ENCODE data around the gene MRPS25.

DNA sequence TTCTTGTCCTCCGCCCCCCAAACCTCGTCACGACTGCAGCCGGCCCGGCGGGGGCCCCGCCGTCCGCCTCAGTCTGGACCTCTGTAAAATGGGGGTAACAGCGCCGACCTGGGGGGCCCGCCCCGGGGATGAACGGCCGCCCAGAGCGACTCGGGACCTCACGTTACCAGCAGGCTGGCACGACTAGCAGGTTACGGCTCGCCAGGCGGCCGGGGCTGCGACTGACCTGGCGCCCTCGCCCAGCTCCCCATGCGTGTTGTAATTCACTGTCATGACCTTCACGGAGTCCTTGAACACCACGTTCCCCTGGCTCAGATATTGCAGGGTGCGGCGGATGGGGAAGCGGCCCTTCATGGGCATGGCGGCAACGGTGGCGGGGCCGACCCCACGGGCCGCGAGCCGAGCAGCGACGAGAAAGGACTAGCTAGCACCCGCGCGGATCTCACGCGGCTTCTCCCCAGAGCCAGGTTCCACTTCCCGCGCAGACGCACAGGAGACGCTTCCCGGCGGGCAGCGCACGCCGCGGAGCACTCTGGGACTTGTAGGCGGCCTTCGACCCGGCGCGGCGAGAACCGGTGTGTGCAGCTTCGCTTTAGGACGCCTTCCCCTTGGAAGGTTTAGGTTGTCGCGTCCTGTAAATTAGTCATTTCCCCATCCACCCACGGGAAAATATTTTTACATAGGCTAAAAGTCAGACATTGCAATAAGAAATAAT, at the start of gene MRPS25:
- TF ChIP-seq CTCF (IDR thresholded peaks at IDR 0.05; ENCODE audit: extremely low read depth in 1 of 2, insufficient read depth in 1 of 2, low read depth in 1 of 2, low read length in 2 of 2) (no peak), POLR2A (IDR thresholded peaks at IDR 0.05; ENCODE audit: low read depth, low read length) (peak; percentile 96), FOS (IDR thresholded peaks at IDR 0.05; ENCODE audit: borderline replicate concordance, insufficient read depth, low read length) (no peak), POLR2AphosphoS5 (IDR thresholded peaks at IDR 0.05; ENCODE audit: insufficient read depth, low read depth, low read length) (peak; percentile 97)

All from endothelial cell of umbilical vein (primary cell).